ENCODE measurements around the gene ACSF2. TPM values are rescaled to one million over a fixed set of nuclear protein-coding genes. Genes with fewer than 3 reads are reported as not detected.
"Not testable (repeated sequence)": the region's sequence is repeated elsewhere in the genome, so short reads cannot be mapped to it uniquely, and the experiment has no call there.

The ACSF2 gene, protein sequence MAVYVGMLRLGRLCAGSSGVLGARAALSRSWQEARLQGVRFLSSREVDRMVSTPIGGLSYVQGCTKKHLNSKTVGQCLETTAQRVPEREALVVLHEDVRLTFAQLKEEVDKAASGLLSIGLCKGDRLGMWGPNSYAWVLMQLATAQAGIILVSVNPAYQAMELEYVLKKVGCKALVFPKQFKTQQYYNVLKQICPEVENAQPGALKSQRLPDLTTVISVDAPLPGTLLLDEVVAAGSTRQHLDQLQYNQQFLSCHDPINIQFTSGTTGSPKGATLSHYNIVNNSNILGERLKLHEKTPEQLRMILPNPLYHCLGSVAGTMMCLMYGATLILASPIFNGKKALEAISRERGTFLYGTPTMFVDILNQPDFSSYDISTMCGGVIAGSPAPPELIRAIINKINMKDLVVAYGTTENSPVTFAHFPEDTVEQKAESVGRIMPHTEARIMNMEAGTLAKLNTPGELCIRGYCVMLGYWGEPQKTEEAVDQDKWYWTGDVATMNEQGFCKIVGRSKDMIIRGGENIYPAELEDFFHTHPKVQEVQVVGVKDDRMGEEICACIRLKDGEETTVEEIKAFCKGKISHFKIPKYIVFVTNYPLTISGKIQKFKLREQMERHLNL
- total RNA-seq = 10.1 and 15.5 TPM in 2 replicates

DNA sequence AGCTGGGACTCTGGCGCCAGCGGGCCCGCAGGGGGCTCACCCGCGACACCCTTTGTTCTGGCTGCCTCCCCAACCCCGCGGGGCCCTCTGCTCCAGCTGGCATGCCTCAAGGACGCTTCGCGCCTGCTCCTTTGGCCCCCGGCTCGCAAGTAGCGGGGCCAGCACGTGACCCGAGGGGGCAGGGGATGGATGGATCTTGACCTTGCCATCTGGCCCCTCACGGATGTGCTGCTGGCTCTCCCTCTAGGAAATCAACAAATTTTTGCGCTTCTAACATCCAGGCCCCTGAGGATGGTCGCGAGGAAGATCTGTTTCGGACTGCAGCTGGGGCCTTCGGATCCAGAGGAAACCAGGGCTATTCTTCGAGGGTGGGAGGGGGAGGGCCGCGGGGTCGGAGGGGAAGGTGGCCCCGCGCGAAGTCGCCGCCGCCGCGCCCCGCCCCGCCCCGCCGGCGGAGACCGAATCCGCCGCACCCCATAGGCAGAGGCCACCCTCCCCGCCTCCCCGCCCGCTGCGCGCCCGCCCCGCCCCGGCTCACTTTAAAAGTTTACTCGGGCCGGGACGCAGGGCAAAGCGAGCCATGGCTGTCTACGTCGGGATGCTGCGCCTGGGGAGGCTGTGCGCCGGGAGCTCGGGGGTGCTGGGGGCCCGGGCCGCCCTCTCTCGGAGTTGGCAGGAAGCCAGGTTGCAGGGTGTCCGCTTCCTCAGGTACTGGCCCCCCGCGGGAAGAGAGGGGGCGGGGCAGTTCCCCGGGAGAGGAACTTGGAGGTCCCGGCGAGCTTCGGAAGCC lies at the start of gene ACSF2:
Gene ACSF2 (plus strand): TSS at position 537 of the 790 bp plus-strand sequence. CDS start 44 bp downstream, at position 581.
- peak; percentile 55 for DNase-seq

DNA sequence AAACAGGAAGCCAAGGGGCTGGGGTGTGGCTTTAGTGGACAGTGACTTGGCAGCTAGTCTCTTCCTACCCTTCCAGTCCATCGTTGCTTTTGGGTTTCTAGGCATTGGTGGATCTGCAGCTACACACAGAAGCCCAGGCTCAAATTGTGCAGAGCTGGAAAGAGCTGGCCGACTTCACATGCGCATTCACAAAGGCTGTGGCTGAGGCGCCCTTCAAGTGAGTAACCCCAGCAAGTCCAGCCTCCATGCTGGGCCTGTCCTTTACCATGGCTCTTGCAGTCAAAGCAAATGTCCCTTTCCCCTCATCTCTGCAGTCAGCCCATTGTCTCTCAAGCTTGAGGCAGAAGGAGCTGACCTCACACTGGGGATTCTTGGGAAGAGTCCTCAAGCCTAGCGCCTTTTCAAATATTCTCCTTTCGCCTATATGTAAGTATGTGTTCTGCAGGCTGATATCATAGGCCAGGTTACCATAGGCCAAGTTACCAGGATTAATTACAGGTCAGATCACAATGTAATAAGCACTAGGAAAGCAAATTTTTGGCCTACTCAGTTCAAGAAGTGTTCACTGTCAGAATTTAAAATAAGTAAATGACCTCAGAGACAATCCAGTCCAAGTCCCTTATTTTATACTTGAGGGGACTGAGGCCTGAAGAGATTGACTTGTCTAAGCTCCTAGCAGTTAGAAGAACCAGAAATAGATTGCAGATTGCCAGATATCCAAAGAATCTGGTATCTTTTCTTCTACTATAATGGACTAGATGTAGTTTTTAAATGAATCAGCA lies 46.5 kb upstream of the ACSF2 start:
- DNase-seq = no peak

DNA sequence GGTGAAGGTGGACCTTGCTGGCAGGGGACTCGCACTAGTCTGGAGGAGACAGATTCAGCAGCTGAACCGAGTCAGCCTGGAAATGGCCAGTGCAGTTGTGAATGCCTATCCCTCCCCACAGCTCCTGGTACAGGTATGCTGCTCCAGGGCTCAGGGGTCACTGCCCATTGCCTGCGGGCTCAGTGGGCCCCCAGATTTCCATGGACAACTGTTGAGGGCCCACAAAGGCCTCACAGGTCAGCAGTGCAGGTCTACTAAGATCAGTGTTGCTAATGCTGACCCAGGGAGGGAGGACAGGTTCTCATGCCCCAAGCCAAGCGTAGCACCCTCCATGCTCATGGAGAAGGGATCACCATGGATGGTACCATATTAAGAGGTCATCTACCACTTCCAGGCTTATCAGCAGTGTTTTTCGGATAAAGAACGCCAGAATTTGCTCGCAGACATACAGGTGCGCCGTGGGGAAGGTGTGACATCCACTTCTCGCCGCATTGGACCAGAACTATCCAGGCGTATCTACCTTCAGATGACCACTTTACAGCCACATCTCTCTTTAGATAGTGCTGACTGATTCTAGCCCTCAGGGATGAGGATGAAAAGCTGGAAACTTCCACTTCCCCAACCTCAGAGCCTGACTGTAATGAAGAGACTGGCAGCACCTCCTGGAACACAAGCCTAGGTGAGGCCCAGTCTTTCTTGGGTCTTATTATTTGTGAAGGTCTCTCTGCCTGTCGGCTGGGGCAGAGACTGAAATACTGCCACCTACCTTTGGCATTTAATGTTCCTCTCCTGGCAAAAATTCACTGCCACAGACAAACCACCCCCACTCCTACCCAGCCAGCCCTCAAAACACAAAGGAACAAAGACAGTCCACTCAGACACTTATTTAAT lies 45.4 kb upstream of the ACSF2 start:
- DNase-seq = no peak

DNA sequence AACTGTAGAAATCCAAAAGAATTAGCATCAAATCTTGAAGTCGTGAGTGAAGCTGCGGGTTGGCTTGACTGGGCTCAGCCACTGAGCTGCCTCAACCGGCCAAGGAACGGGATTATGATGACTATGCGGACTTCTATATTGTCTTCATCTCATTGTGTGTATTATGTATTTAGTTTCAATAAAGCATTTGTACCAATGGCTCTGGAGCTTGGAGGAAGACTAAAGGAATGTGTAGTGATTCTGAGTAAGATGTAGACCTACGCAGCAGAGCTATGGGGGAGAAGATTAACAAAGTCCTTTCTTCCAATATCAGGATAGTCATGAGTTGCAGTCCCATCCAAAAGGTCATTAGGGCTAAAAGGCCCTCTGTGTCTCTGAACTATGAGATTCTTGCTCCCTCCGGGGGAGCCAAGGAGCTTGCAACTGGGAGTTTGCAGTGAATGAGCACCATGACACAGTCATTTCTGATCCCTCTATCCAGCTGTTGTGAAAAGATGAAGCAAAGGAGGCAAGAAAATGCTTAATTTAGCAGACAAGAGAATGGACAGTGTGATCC lies 44.7 kb upstream of the ACSF2 start:
- DNase-seq = no peak

DNA sequence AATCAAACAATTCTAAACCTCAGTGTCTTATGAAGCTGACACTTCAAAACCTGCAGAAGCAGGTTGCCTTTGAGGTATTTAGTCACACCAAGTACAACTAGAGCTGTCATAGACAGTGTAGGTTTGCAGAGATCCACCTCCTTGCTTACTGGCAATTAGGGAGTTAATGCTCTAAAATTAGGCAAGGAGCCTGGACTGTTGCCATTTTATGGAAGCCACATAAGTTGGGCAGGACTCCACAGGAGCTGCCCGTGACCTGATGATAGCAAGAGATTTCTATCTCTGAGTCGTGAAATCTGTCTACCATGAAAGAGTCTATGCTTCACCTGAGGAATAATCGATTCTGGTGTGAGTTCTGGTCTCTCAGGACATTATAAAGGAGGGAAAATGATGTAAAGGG lies 44.1 kb upstream of the ACSF2 start:
- DNase-seq = no peak

DNA sequence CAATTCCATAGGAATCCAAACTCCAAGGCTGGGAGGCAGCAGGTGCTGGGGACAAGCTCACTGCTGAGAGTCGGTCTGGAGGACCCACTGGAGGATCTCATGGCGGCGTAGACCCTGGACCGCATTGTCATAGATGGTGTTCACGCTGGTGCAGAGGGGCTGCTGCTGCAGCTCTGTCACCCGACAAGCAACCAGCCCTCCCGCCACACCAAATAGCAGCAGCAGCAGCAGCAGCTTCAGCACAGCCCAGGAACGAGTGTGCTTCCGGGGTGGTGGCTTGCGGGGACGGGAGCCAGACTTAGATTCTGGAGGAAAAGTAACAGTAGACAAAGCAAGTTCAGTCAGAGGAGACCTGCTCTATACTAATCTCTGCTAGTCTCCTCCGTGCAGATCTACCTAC lies 43.1 kb upstream of the ACSF2 start:
- no peak for DNase-seq

DNA sequence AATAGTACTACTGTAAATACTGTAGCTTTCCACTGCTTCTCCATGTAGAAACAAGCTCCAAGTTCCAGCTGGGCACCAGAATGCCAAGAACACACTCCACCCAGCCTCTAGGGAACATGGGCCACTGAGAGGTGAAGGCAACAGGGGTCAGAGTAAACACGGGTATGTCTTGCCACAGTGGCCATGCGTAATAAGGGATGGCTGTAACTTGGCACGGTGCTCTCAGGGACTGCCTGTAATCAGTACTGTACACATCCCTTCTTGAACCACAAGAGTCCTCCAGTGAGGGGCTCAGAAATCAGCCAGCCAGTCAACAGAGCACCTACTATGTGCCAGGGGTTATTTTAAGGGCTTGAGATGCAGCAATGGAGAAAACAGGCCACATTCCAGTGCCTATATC lies 39.5 kb upstream of the ACSF2 start:
- no peak for DNase-seq

DNA sequence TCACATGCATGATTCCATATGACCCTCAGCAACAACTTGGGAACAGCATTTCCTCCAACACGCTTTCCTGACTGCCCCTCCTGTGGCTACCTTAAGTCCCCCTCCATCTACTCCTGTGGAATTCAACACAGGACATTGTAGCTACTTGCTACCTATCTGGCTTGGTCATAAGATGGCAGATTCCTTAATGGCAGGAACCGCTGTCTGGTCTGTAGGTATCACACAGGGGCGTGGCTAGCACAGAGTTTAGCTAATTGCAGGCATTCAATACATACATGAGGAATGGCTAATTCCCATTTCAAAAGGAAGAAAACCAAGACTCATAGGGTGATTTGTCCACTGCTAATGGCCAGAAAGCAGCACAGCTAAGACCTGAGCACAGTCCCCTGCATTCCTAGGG lies 37.3 kb upstream of the ACSF2 start:
- no peak for DNase-seq

DNA sequence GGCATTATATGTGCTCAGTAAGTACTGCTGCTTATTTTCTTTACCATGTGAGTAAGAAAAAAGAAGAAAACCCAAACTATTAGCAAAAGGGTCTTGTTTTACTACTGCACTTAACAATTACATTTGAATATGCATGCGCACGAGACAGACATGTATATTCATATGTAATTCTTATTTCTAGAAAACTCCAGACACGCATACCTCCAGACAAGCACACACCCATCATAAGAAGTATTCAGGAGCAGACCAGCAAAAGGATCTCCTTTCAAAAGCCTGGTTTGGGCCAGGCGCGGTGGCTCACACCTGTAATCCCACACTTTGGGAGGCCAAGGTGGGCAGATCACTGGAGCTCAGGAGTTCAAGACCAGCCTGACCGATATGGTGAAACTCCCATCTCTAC lies 36.5 kb upstream of the ACSF2 start:
- no peak for DNase-seq

DNA sequence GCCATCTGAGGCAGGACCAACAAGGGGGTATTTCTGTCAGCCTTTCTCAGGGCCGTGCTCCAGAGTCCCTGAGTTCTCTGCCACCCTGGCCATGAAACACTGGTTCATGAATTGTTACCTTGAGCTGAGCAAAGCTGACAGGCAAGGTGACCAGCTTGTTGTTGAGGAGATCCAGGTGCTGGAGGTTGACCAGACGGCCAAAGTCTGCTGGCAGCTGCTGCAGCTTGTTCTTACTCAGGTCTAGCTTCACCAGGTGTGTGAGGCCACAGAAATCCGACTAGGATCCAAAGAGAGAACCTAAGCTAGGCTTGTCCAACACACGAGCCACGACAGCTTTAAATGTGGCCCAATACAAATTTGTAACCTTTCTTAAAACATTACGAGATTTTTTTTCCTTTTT lies 33.4 kb upstream of the ACSF2 start:
- DNase-seq = no peak

DNA sequence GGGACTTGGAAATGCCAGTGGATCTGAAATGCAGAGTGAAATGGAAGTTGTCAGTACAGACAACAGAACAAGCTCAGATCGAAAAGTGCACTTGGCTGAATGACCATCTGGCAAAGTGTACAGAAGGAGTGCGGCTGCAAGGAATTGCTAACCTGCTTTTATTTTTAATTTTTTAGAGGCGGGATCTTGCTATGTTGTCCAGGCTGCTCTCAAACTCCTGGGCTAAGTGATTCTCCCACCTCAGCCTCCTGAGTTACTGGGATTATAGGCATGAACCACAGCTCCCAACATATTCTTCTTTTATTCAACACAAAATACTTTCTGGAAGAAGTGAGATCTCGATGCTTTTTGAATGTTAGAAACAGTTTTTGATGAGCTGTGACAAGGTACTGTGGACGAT lies 32.3 kb upstream of the ACSF2 start:
- DNase-seq = no peak

DNA sequence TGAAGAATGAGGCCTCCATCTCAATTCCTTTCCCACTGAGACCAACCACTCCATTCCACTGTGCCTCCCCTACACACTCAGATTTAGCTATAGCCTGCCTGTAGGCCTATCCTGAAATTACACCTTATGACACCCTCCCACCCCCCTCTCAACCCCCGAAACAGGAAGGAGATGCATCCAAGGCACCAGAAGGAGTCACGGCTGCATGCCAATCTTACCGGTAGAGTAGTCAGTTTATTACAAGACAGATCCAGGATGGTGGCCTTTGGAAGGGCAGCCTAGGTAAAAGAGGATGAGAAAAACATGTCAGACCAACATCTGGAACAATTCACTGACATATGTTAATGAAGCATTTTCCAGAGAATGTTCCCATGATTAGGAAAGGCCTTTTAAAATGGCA lies 31.3 kb upstream of the ACSF2 start:
- DNase-seq = peak; percentile 37

DNA sequence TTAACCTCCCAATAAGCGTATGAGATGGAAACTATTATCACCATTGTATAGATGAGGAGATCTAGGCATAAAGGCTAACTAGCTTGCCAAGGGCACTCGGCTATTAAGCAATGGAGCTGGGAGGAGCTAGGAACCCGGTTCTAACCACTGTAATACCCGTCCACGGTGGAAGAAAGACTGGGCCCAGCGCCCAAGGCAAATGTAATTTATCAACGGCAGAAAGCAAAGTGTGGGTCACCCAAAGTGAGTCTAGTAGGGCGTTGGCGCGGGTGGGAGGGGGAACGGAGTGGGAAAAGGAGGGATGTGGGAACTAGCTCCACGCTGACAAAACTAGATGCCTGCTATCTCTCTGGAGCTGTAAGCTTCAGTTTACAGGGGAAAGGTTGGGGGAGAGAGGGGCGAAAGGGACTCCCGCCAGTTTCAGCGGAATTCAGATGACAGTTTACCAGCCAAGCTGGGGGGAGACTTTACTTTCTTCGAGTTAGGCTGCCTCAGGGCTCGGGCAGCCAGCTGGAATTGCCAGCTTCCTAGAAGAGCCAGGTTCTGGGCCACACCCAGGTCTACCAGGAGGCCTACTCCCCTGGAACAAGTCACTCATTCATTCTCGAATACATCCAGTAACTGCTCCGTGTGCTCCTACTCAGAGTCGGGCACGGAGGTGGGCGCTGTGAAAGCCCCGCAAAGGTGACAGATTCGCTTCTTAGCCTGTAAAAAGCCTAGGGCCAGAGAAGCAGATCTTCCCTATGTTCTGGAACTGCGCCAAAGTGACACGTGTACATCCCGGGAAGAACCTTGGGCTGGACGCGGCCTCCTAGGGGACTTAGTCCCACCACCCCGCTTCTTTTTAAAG lies 29.5 kb upstream of the ACSF2 start:
- peak; percentile 65 for DNase-seq

DNA sequence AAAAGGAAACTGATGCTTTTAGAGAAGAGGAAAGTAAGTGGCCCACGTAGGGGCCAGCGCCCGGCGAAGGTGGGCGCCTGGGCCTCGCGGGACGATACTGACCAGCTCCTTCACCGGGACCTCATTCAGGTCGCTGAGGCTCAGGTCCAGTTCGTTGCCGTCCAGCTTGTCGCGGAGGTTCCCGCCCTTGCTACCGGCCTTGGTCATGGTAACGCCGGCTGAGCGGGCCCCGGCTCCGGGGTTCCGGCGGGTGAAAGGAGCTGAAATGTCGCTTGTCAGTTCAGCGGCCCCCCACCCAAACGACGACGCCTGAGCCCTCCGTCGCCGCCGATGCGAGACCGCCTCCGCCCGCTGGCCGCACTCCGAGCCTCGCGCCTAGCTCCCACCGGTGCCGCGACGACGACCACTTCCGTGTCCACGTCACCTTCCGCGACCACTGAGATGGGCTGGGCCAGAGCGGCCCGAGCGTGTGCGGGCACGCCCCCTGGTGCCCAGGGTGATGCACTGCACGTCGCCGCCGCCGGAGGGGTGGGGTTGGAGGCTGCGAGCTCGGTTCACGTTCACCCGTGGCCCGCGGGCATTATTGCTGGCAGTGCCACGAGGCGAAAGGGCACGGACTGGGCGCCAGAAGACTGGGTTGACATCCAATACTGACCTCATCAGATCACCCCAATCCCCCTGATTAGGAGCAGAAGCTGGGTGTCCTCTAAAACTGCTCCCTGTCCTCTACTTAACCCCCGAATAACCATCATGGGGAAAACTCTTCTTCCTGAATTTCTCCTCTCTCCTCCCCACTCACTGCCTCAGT lies 28.7 kb upstream of the ACSF2 start, which contains the start of gene LRRC59:
Gene LRRC59 (minus strand): TSS at position 413 of the 808 bp plus-strand sequence. CDS start 206 bp downstream, at position 207.
- peak; percentile 91 for DNase-seq

DNA sequence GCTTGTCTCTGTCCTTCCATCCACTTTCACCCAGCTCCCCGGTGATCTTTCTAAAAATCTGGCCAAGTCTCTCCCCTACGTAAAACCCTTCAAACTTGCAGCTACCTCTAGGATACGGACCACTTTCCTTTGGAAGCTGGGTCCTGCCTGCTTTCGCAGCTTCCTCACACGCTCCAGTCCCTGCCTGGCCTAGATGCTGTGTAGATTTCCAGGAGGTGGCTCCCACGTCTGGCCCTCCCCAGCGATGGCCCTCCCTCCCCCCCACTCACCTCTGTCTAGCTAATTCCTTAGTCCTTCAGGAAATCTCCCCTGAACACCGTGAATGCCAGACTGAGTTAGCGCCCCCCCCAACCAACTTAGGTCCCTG lies 28.1 kb upstream of the ACSF2 start:
- DNase-seq = no peak

DNA sequence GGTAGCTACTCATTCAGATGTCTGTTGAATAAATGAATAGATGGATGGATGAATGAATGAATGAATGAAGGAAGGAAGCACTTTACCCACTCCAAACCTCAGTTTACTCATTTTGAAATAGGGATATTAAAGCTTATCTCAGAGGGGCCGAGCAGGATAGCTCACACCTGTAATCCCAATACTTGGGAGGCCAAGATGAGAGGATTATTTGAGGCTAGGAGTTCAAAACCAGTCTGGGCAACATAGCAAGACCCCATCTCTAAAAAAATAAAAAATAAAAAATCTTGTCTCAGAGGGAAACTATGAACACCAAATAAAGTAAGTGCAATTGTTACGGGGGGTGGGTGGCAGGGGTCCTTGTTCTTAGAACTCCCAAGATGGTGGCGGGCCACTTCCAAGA lies 27.3 kb upstream of the ACSF2 start:
- not testable (repeated sequence) for DNase-seq

DNA sequence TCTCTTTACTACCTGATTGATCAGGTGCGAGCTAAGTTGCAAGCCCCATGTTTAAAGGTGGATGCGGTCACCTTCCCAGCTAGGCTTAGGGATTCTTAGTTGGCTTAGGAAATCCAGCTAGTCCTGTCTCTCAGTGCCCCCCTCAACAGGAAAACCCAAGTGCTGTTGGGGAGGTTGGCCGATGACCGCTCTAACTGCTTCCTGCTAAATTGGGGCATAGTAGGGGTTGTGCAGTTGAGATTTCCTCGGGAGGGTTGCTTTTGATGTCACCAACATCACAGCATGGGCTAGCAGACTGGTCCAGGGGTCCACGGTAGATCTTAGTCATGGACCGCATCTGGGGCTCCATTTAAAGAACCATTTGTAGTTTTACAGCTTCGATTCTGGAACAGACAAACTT lies 26.4 kb upstream of the ACSF2 start:
- not testable (repeated sequence) for DNase-seq

DNA sequence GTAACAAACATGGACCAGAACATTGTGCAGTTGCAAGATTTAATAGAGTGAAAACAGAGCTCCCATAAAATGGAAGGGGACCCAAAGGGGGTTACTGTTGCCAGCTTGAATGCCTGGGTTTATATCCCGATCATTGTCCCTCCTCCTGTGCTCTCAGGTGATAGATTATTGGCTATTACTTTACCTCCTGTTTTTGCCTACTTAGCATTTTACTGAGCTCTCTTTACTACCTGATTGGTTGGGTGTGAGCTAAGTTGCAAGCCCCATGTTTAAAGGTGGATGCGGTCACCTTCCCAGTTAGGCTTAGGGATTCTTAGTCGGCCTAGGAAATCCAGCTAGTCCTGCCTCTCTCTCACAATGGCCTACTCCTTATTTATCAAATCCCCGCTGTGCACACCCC lies 20.7 kb upstream of the ACSF2 start:
- not testable (repeated sequence) for DNase-seq

DNA sequence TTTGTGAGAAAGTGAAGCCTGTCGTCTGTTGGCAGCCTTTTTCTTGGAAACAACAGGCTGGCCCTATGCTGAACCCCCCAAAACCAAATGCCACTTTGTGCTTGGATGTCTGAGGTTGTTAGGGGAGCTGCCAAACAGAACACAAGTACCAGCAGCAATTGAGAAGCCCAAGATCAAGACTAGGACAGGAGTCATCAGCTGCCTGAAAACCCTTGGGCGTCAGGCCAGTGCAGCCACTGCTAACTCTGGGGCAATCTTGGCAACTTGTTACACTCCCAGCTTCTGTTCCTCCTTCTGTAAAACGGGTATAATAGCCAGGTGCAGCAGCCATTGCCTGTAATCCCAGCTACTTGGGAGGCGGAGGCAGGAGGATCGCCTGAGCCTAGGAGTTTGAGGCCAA lies 19.4 kb upstream of the ACSF2 start:
- no peak for DNase-seq

Data from dermis blood vessel endothelial cell (primary cell).